A673 (cell line): ENCODE results near the gene HPSE2. TPM values are rescaled to one million over a fixed set of nuclear protein-coding genes. Genes with fewer than 3 reads are reported as not detected.
A peak's percentile ranks its signal among the peaks of the same experiment; 100 is the strongest.

ENCODE experiments used
- BruUV-seq: library from RNA; stranded (reverse); fragments of 400-500 nt; replicated peaks from 2 replicates; lab custom pipeline; 2021; lab: Mats Ljungman, UMichigan
- CTCF ChIA-PET: fragments of 300-600 bp; sonication (Branson Sonifier 250); formaldehyde crosslinking; loops from one replicate; lab custom pipeline; 2022; ENCODE audit warnings: antibody characterized with exemption; lab: Charles Lee
- POLR2A ChIA-PET: fragments of 300-600 bp; sonication (Branson Sonifier 250); formaldehyde crosslinking; loops from one replicate; lab custom pipeline; 2022; ENCODE audit warnings: antibody characterized with exemption; ENCODE audit not compliant: low non-redundant PET; lab: Charles Lee
- DNase-seq: peaks from one replicate; pipeline ENCODE4 v3.0.0-alpha.2; 2015; ENCODE audit warnings: low spot score
- H3K27ac ChIP-seq: fragments of 200-600 bp; sonication (generic); 2 replicates; pipeline ENCODE4 v1.5.1; 2016; ENCODE audit warnings: mixed run types, low read depth, mild to moderate bottlenecking, mixed read lengths, antibody characterized with exemption, low read length; ENCODE audit not compliant: poor library complexity, severe bottlenecking
- H3K27me3 ChIP-seq: fragments of 200-600 bp; sonication (generic); replicated peaks from 2 replicates; pipeline ENCODE4 v1.6.1; 2017; ENCODE audit warnings: mixed run types, low read depth, mild to moderate bottlenecking, mixed read lengths, antibody characterized with exemption, low read length; ENCODE audit not compliant: insufficient read depth, poor library complexity
- H3K36me3 ChIP-seq: fragments of 200-600 bp; sonication (generic); 2 replicates; pipeline ENCODE4 v1.6.1; 2016; ENCODE audit warnings: mixed run types, mild to moderate bottlenecking, mixed read lengths, antibody characterized with exemption, low read length; ENCODE audit not compliant: insufficient read depth, poor library complexity, severe bottlenecking
- H3K4me1 ChIP-seq: fragments of 200-600 bp; sonication (generic); 2 replicates; pipeline ENCODE4 v1.6.1; 2017; ENCODE audit warnings: mixed run types, mild to moderate bottlenecking, mixed read lengths, antibody characterized with exemption, low read length; ENCODE audit not compliant: insufficient read depth, poor library complexity, severe bottlenecking
- H3K4me3 ChIP-seq: fragments of 200-600 bp; sonication (generic); 2 replicates; pipeline ENCODE4 v1.5.1; 2016; ENCODE audit warnings: low read depth, mixed run types, mild to moderate bottlenecking, mixed read lengths, low read length; ENCODE audit not compliant: poor library complexity, severe bottlenecking
- H3K9me3 ChIP-seq: fragments of 200-600 bp; sonication (generic); 2 replicates; pipeline ENCODE4 v1.6.1; 2016; ENCODE audit warnings: mixed run types, low read depth, mild to moderate bottlenecking, mixed read lengths, antibody characterized with exemption, low read length; ENCODE audit not compliant: poor library complexity, severe bottlenecking
- EZH2 ChIP-seq: fragments of 200-600 bp; sonication (generic); IDR thresholded peaks from 2 replicates; pipeline ENCODE4 v1.6.1; 2017; ENCODE audit warnings: borderline replicate concordance, low read depth, mild to moderate bottlenecking, mixed read lengths, antibody characterized with exemption, low read length; ENCODE audit not compliant: poor library complexity, severe bottlenecking
- intact Hi-C: fragments of 100-400 bp; cut with micrococcal nuclease; formaldehyde crosslinking; loops from one replicate; pipeline ENCODE4 v1.10.0; 2022; ENCODE audit not compliant: unreplicated experiment
- total RNA-seq: library from RNA; stranded (reverse); gene quantifications from 2 replicates; pipeline ENCODE4 v1.2.3, GENCODE V29; 2021
- TF ChIP-seq, protein P1 (sequence below): fragments of 300-800, 200-600 bp; sonication (generic); conservative IDR thresholded peaks from 2 replicates; pipeline ENCODE4 v1.5.1; 2017; ENCODE audit warnings: low read depth, mild to moderate bottlenecking, antibody characterized with exemption, low read length, moderate library complexity, mixed read lengths

The HPSE2 gene
- total RNA-seq, 1 experiment from 2014 or later, result not detected

DNA sequence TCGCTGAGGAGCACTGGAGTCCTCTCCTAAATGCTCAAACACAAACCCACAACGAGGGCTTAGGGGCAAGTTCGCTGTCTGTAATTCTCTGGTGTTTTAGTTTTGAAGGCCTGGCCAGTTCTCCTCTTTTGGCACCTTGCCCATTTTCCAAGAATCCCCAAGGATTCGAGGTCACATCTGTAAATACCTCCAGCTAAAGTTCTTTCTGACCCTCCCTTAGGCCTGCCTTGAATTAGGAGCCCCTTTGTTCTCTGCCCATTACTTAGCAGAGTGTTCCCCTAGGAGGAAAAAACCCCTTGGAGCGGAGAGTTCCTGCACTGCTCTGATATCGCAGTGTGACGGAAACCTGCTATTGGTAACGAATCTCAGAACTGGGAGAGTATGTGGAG lies 819.9 kb downstream of the HPSE2 start:
- Histone ChIP-seq H3K27me3 (no peaks in the 10 kb centered on the region), H3K4me1 (peaks cover 5% of the 10 kb centered on the region), H3K27ac (peak overlapping the region; percentile 69), H3K9me3 (no peaks in the 10 kb centered on the region), H3K4me3 (no peak overlapping the region), H3K36me3 (no peaks in the 10 kb centered on the region)
- no TSS peak for BruUV-seq
- POLR2A ChIA-PET, result no interaction called here
- no peak for TF ChIP-seq EZH2
- TF ChIP-seq, protein P1, sequence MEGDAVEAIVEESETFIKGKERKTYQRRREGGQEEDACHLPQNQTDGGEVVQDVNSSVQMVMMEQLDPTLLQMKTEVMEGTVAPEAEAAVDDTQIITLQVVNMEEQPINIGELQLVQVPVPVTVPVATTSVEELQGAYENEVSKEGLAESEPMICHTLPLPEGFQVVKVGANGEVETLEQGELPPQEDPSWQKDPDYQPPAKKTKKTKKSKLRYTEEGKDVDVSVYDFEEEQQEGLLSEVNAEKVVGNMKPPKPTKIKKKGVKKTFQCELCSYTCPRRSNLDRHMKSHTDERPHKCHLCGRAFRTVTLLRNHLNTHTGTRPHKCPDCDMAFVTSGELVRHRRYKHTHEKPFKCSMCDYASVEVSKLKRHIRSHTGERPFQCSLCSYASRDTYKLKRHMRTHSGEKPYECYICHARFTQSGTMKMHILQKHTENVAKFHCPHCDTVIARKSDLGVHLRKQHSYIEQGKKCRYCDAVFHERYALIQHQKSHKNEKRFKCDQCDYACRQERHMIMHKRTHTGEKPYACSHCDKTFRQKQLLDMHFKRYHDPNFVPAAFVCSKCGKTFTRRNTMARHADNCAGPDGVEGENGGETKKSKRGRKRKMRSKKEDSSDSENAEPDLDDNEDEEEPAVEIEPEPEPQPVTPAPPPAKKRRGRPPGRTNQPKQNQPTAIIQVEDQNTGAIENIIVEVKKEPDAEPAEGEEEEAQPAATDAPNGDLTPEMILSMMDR, result no peak
- CTCF ChIA-PET, result interaction anchor here (0.6 to 1.5 kb wide), 2 partner anchors 10 to 861 kb away, joined by 3 to 7 read pairs; no protein-coding TSS in a partner anchor
- no peak for DNase-seq
- intact Hi-C loops, result no loop called here

DNA sequence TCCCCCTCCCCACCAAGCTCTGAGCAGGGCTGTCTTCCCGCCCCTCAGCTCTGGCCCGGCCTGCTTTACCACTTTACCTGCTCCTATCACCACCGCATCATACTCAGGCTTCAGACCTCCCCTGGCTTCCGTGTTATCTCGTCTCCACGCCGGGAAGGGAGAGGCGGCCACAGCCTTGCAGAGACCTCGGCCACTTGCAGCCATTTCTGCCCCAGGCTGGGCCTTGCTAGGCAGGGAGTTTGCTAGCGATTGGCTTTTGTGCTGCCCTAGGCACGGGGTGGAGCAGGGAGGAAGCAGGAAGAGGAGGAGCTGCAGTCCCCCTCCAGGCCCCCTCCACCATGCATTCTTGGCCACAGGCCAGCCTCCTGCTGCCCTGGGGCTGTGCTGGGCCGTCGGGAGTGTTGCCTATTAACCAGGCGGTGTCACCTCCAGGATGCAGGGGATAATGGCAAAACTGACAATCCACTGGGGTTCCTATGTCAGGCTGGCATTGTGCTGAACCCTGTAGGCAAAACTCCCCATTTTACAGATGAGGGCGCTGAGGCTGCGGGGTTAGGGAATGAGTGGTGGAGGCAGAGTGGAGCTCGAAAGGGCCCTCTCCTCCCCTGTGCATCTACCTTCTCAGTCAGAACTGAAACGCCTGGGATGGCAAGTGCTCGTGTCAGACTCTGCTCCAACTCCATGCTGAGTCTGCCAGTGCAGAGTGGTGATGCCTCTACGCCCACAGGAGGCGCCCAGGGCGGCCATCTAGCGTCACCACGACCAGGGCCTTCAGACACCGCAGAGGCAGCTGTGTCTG lies 820.5 kb downstream of the HPSE2 start, which contains the start of gene PYROXD2:
Gene PYROXD2 (minus strand): TSS at position 251 of the 799 bp plus-strand sequence. CDS start 47 bp downstream, at position 204.
- H3K4me1 ChIP-seq, result peaks cover 5% of the 10 kb centered on the region
- CTCF ChIA-PET, result interaction anchor here (0.6 to 1.5 kb wide), 2 partner anchors 11 to 862 kb away, joined by 3 to 7 read pairs; no protein-coding TSS in a partner anchor
- peak within 1 kb of the TSS; percentile 55 for H3K4me3 ChIP-seq
- BruUV-seq, result no TSS peak
- TF ChIP-seq EZH2, result no peak
- TF ChIP-seq, protein P1, result no peak
- no peaks in the 10 kb centered on the region for H3K27me3 ChIP-seq
- intact Hi-C loops, result no loop called here
- POLR2A ChIA-PET, result no interaction called here
- H3K9me3 ChIP-seq, result no peaks in the 10 kb centered on the region
- H3K36me3 ChIP-seq, result no peaks in the 10 kb centered on the region
- peak within 1 kb of the TSS; percentile 69 for H3K27ac ChIP-seq
- DNase-seq, result peak; percentile 95

DNA sequence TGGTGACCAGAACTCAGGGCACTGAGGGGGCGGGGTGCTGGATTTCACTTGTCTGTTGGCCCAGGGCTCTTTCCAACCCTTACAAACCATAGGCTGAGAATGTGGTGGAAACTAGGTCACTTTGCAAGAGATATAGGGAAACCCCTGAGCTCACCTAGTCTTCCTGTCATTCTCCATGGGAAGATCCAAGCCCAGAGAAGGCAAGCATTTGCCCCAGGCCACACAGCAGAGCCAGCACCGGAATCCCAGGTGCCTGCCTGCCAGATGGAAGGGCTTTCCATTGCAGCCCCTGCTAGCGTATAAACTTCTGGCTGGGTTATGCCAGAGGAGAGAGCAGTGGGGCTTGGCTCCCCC lies 821.1 kb downstream of the HPSE2 start:
- ChIA-PET POLR2A (no interaction called here), CTCF (interaction anchor here (1.5 kb wide), 1 partner anchor 11 kb away, joined by 7 read pairs; no protein-coding TSS in a partner anchor)
- no peak for DNase-seq
- H3K4me1 ChIP-seq, result peaks cover 5% of the 10 kb centered on the region
- no peaks in the 10 kb centered on the region for H3K27me3 ChIP-seq
- H3K9me3 ChIP-seq, result no peaks in the 10 kb centered on the region
- intact Hi-C loops, result no loop called here
- H3K36me3 ChIP-seq, result no peaks in the 10 kb centered on the region
- no peak for TF ChIP-seq EZH2
- TF ChIP-seq, protein P1, result no peak
- H3K4me3 ChIP-seq, result peak overlapping the region; percentile 55
- peak overlapping the region; percentile 69 for H3K27ac ChIP-seq
- TSS peak; percentile 35 for BruUV-seq
